Fibroblast of lung (primary cell): ENCODE results near the gene TOPBP1. TPM values are rescaled to one million over a fixed set of nuclear protein-coding genes. Genes with fewer than 3 reads are reported as not detected.

Source experiments
- DNase-seq, 2 donors: peaks; one replicate each; pipeline versions ENCODE4 v3.0.0 to v3.0.0-alpha.2; 2010; ENCODE audit warnings: low read depth in 2 of 2
- H2AFZ ChIP-seq: 2 replicates; pipeline ENCODE4 v1.5.1; 2012; ENCODE audit warnings: low read length, control low read depth, inconsistent platforms
- H3K27ac ChIP-seq: 2 replicates; pipeline ENCODE4 v1.5.1; 2011; ENCODE audit warnings: low read length, control low read depth; ENCODE audit not compliant: insufficient read depth
- H3K27me3 ChIP-seq: 2 replicates; pipeline ENCODE4 v1.5.1; 2011; ENCODE audit warnings: mild to moderate bottlenecking, low read length; ENCODE audit not compliant: control insufficient read depth, insufficient read depth
- H3K36me3 ChIP-seq: 2 replicates; pipeline ENCODE4 v1.5.1; 2011; ENCODE audit warnings: low read length; ENCODE audit not compliant: control insufficient read depth, insufficient read depth
- H3K4me1 ChIP-seq: 2 replicates; pipeline ENCODE4 v1.5.1; 2011; ENCODE audit warnings: low read length; ENCODE audit not compliant: control insufficient read depth, insufficient read depth; ENCODE audit errors: extremely low read depth
- H3K4me2 ChIP-seq: 2 replicates; pipeline ENCODE4 v1.5.1; 2011; ENCODE audit warnings: low read length, control low read depth; ENCODE audit not compliant: insufficient read depth; ENCODE audit errors: extremely low read depth
- H3K4me3 ChIP-seq, 4 experiments: fragments of 200-600 bp in 1 of 4; sonication (generic) in 1 of 4; replicated peaks in 1 of 4; 2 replicates each; pipeline ENCODE4 v1.5.1; 2011 to 2016; ENCODE audit warnings: low read length in 4 of 4, low read depth in 3 of 4, mild to moderate bottlenecking in 3 of 4, control low read depth in 2 of 4, inconsistent platforms in 1 of 4, mixed read lengths in 1 of 4; ENCODE audit not compliant: insufficient read depth in 1 of 4; ENCODE audit errors: control extremely low read depth in 1 of 4
- H3K79me2 ChIP-seq: 2 replicates; pipeline ENCODE4 v1.5.1; 2012; ENCODE audit warnings: mild to moderate bottlenecking, low read length, inconsistent platforms; ENCODE audit not compliant: control insufficient read depth, insufficient read depth
- H3K9ac ChIP-seq: 2 replicates; pipeline ENCODE4 v1.5.1; 2011; ENCODE audit warnings: mild to moderate bottlenecking, low read length, control low read depth; ENCODE audit not compliant: insufficient read depth
- H3K9me3 ChIP-seq: 2 replicates; pipeline ENCODE4 v1.5.1; 2012; ENCODE audit warnings: low read depth, low read length; ENCODE audit not compliant: control insufficient read depth, insufficient read depth
- H4K20me1 ChIP-seq: 2 replicates; pipeline ENCODE4 v1.5.1; 2011; ENCODE audit warnings: low read length; ENCODE audit not compliant: control insufficient read depth, insufficient read depth; ENCODE audit errors: extremely low read depth
- CTCF ChIP-seq, 2 donors: IDR thresholded peaks in 1 of 2; conservative IDR thresholded peaks in 1 of 2; 1 replicate in 1 of 2; 2 replicates in 1 of 2; pipeline ENCODE4 v1.5.1; 2011 to 2012; ENCODE audit warnings: low read length in 2 of 2, control low read depth in 1 of 2, inconsistent platforms in 1 of 2, low read depth in 1 of 2, mild to moderate bottlenecking in 1 of 2
- EZH2 ChIP-seq: IDR thresholded peaks from 2 replicates; pipeline ENCODE4 v1.5.1; 2012; ENCODE audit warnings: low read length, control low read depth, mild to moderate bottlenecking; ENCODE audit errors: missing control alignments
- polyA plus RNA-seq, 2 donors: library from polyadenylated mRNA; depleted of rRNA in 1 of 2; stranded (reverse) in 1 of 2; unstranded in 1 of 2; fragments of >200 nt; gene quantifications; 2 replicates each; pipeline ENCODE4 v1.2.1, GENCODE V29; 2011 to 2012; ENCODE audit warnings: missing spikeins in 1 of 2
- total RNA-seq: library from RNA; depleted of rRNA; stranded (reverse); fragments of >200 nt; gene quantifications from 2 replicates; pipeline ENCODE4 v1.2.1, GENCODE V29; 2014

The TOPBP1 gene
- total and polyA plus RNA-seq, 2 donors (not counting 1 experiment from before 2014, with no cell fraction given), result 15.2 to 20.8 TPM

GRCh38 chr3:133643611-133644010 is 18.1 kb downstream of the TOPBP1 start:
- no peak for DNase-seq
- no peak overlapping the region for H3K27ac ChIP-seq

GRCh38 chr3:133641254-133641653 is 20.5 kb downstream of the TOPBP1 start:
- Histone ChIP-seq H3K4me2 (no peak overlapping the region), H3K4me1 (peaks cover 2% of the 10 kb centered on the region), H3K27me3 (no peaks in the 10 kb centered on the region), H3K9ac (no peak overlapping the region), H3K36me3 (peaks cover 3% of the 10 kb centered on the region), H3K4me3 (no peak overlapping the region), H3K27ac (no peak overlapping the region), H3K9me3 (no peaks in the 10 kb centered on the region), H2AFZ (no peak overlapping the region), H4K20me1 (no peaks in the 10 kb centered on the region), H3K79me2 (no peaks in the 10 kb centered on the region)
- no peak for TF ChIP-seq EZH2
- no peak for TF ChIP-seq CTCF (conservative IDR thresholded peaks at IDR 0.05 in 1 of 2, IDR thresholded peaks at IDR 0.05 in 1 of 2; ENCODE audit: low read depth in 1 of 2, low read length in 2 of 2)
- no peak for DNase-seq

More at GRCh38 chr3:133643611-133644010, 18.1 kb downstream of the TOPBP1 start:
- Histone ChIP-seq H3K79me2 (no peaks in the 10 kb centered on the region), H3K9me3 (no peaks in the 10 kb centered on the region), H3K4me3 (no peak overlapping the region), H3K9ac (no peak overlapping the region), H3K27me3 (no peaks in the 10 kb centered on the region), H2AFZ (no peak overlapping the region), H3K36me3 (no peaks in the 10 kb centered on the region), H3K4me1 (peaks cover 2% of the 10 kb centered on the region), H3K4me2 (no peak overlapping the region), H4K20me1 (no peaks in the 10 kb centered on the region)
- TF ChIP-seq CTCF (conservative IDR thresholded peaks at IDR 0.05 in 1 of 2, IDR thresholded peaks at IDR 0.05 in 1 of 2; ENCODE audit: low read depth in 1 of 2, low read length in 2 of 2) (no peak), EZH2 (no peak)

GRCh38 chr3:133633439-133633838 is 28.3 kb downstream of the TOPBP1 start:
- Histone ChIP-seq H3K36me3 (peaks cover 6% of the 10 kb centered on the region), H3K4me1 (no peaks in the 10 kb centered on the region), H4K20me1 (no peaks in the 10 kb centered on the region), H3K9me3 (no peaks in the 10 kb centered on the region), H3K79me2 (no peaks in the 10 kb centered on the region), H3K9ac (no peak overlapping the region), H3K4me2 (no peak overlapping the region), H2AFZ (no peak overlapping the region), H3K4me3 (no peak overlapping the region), H3K27ac (no peak overlapping the region), H3K27me3 (no peaks in the 10 kb centered on the region)
- no peak for DNase-seq
- TF ChIP-seq EZH2 (no peak), CTCF (conservative IDR thresholded peaks at IDR 0.05 in 1 of 2, IDR thresholded peaks at IDR 0.05 in 1 of 2; ENCODE audit: low read depth in 1 of 2, low read length in 2 of 2) (no peak)
